GM21619 (cell line): Measurements from ENCODE around the gene GRK3.

Experiments
- ATAC-seq: cut with Tn5 transposase; IDR thresholded peaks from one replicate; pipeline ENCODE4 v1.9.1; 2021; ENCODE audit not compliant: unreplicated experiment

GRK3 gene

DNA sequence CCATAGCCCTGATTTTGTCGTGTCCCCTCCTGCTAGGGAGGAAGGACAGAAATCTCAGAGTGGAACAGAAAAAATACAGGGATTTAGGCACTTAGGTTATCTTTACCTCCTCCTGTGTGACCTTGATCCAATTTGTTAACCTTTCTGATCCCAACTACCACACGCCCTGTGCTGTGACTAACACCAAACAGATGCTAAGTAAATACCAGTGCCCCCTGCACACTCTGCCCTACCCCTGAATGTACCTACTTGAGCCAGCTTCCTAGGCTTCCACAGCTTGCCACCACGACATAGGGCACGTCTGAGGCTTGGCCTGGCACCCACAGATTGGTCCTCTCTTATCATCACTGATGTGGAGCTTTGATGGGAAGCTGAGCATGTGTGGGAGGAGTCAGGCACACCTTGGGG is 186.7 kb downstream of the GRK3 start:
- no peak for ATAC-seq

DNA sequence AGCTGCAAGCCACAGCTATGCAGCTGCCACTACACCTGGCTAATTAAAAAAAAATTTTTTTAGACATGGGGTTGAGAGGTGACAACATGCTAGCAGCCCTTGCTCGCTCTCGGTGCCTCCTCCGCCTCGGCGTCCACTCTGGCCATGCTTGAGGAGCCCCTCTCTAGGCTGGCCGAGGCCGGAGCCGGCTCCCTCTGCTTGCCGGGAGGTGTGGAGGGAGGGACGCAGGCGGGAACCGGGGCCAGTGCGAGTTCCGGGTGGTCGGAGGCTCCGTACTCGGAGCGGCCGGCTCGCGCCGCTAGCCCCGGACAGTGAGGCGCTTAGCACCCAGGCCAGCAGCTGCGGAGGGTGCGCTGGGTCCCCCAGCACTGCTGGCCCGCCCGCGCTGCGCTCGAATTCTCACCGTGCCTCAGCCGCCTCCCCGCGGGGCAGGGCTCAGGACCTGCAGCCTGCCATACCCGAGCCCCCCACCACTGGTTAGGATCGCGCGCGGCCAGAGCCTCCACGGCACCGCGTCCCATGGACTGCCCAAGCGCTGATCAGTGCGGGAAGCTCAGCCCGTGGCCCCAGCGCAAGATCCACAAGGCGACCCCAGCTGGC is 188.2 kb downstream of the GRK3 start:
- no peak for ATAC-seq

DNA sequence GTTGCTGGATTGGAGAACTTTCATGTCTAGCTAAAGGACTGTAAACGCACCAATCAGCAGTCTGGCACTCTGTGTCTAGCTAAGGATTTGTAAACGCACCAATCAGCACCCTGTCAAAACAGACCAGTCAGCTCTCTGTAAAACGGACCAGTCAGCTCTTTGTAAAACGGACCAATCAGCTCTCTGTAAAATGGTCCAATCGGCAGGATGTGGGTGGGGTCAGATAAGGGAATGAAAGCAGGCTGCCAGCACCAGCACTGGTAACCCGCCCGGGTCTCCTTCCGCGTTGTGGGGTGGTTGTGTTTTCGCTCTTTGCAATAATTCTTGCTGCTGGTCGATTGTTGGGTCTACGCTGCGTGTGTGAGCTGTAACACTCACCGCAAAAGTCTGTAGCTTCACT is 188.8 kb downstream of the GRK3 start:
- ATAC-seq, result no peak

DNA sequence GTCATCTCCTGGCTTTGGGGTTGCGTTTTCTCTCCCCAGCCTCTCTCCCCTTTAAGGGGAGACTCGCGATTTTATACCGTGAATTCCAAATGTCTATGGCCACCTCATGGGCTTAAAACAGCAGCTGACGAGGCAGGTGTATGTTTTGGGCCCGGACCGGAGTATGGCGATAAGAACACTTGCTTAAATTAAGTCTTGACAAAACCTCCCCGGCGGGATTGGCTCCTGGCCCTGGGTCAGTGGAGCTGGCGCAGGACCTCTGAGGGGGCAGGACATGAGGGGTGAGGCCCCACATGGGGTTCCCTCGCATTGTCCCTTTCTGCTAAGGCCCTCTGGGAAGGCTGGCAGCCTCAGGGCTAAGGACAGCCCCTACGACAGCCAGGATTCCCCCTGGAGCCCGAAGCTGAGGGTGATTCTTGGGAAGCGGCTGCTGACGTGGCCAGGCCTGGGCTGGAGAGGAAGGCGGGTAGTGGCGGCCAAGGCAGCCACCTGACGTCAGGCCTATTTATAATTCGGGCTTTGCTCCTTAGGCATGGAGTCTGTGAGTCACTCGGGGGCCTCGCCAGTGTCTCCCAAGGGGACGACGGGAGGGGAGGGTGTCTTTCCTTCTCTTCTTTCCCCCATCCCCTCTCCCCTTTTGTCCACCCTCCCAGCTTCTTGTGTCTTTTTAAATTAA is 190.2 kb downstream of the GRK3 start:
- no peak for ATAC-seq

DNA sequence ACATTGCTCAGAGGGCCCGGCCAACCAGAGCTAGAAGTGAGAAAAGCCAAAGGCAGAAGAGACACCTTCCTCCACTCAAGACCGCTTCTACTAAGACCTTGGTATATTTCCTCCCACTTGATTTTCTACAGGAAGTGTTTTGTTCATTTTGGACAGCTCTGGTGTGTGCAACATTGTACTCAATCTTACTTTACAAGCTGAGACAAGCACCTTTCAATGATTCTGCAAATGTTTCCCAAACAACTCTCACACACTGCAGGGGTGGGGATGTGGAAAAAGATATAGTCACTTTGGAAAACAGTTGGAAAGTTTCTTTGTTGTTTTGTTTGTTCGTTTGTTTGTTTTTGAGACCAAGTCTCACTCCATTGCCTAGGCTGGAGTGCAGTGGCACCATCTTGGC is 193.2 kb downstream of the GRK3 start:
- ATAC-seq, result no peak

DNA sequence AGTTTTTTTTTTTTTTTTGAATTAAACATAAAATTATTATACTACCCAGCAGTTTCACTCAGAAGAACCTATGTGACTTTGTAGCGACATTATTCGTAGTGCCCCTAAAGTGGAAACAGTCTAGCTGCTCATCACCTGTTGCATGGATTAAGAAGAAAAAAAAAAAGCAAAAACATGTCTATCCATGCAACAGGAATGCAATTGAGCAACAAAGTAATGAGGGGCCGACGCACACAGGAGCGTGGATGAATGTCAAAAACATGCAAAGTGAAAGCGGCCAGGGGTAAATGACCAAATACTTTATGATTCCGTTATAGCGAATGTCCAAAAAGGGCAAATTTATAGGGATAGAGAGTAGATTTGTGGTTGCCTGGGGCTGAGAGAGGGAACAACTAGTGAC is 193.8 kb downstream of the GRK3 start:
- ATAC-seq, result no peak

DNA sequence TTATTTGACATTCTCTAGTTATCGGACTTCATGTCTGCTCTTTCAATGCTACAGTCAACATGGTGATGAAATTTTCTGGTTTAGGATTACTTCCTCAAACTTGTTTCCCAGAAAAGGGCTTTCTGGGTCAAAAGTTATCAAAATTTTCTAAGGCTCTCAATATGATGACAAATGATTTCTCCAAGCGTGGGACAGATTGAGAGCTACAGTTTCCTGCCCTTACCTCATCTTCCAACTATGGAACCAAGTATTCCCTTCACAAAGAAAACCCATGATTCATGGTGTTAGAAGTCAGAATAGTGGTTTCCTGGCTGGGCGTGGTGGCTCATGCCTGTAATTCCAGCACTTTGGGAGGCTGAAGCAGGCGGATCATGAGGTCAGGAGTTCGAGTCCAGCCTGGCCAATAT is 195.4 kb downstream of the GRK3 start:
- no peak for ATAC-seq

DNA sequence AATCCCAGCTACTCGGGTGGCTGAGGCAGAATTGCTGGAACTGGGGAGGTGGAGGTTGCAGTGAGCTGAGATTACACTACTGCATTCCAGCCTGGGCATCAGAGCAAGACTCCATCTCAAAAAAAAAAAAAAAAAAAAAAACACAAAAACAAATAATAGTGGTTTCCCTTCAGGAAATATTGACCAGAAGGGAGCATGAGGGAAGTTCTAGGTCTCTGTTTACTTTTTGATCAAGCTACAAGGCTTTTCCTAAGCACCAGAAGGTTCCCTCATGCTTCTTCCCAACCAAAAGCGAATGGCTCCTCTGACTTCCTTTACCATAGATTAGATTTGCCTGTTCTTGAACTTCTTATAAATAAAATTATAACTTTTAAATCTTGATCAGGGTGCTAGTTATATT is 195.8 kb downstream of the GRK3 start:
- ATAC-seq, result no peak

DNA sequence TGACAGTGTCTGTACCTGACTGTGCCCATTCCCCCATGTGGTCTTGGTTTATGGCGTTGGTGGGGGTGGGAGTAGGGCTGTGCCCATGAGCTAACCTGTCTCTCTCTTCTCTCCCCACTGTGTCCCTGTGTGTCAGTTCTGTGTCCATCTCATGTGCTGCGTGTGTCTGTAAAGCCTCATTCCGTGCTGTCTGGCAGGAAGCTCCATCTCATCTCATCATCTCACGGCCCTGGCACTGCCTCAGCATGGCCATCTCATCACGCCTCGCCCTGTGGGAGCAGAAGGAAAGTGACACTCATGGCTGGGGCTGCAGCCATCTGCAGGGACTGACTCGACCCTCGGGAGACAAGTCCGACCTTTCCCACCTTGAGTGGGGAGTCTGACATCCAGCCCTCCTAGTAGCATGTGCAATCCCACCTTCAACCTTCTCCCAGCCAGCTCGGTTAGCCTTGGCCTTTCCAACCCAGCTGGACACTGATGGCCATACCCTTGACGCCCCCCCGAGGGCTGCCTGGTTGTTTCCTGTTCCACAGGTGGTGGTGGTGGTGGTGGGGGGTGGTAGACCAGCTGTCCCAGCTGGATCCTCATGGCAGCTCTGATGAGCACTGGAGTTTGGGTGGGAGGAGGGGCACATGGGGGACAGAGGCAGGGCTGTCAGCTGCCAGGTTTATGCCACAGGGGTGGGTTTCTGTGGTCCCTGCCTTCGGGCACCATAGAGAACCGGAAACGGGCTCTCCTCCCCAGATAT is 196.5 kb downstream of the GRK3 start:
- no peak for ATAC-seq

DNA sequence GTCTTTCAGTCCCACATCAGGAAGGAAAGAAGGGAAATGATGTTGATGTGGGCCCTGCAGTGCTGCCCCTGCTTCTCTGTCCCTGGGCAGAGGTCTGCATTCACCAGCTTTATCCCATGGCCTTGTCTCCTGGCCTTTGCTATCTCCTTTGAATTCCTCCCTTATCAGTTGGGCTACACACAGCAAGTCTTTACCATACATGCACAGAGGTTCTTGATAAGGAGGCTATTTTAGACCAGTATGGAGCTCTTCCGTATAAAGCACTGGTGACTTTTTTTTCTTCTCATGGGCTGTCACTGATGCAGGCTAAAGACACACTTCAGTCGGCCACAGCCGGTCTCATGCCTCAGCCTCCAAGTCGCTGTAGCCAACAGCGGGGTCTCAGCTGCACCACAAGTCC is 197.7 kb downstream of the GRK3 start:
- ATAC-seq, result no peak

DNA sequence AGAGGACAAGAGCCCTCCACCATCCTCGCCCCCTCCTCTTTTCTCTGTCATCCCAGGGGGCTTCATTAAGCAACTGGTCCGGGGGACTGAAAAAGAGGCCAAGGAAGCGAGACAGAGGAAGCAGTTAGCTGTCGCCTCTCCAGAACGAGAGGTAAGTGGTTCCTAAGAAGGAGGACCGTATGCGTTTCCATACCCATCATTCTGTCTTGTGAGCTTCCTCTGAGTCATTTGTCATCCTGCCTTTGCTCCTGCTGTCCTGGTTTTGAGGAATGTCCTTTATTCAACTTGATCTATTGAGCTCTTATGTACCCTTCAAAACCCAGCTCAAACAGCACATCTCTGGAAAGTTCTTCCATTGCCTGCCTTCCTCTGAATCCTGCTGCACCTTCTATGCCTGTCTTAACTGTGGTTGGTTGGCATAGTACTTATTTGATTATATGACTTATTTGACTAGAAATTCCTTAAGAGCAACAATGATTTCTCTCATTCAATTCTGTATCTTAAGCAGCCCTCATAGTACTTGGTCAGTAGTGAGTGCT is 198.8 kb downstream of the GRK3 start:
- no peak for ATAC-seq

DNA sequence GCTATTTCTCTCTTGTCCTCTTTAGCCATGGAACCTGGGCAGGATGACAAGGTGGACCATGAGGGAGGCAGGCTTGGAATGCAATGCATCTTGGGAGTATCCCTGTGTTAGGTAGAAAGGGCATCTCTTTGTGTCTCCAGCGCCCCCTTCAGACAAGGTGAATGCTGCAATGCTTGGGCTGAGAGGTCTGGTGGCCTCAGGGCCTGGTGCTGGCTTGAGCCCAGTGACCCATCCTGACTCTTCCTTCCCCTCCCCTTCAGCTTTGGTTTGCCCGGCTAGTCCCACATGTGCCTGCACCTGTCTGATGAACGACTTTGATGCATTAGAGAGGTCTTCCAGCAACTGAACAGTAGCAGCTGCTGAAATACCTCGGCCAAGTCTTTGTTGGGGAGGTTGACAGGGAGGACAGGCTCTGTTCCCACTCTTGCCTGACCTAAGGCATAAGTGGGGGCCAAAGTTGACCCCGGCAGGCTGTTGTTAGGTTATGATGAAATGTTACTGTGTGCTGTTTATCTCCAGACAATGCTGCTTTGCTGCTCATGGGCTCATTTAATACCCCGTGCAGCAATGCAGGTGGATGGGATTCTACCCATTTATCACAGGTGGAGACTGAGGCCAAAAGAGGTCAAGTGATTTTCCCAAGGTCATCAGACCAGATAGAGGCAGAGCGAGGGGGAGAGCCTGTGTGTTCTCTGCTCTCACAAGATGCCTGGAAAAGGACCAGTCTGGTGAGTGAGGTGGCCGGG is 200.0 kb downstream of the GRK3 start:
- no peak for ATAC-seq

DNA sequence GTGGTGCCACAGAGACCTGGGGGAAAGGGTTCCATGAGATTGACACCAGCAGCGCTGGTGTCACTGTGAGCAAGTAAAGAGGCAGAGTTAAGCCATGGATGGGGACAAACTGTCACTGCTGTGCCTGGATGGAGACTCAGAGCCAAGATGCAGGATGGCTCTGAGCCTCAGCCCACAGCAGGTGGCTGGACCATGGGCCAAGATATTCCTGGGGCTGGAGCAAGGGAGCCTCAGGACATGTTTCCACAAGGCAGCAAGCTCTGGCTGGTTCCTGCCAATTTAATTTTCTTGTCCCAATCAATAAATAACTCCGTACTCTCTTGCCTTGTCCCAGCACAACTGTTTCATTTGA is 200.5 kb downstream of the GRK3 start:
- ATAC-seq, result no peak

DNA sequence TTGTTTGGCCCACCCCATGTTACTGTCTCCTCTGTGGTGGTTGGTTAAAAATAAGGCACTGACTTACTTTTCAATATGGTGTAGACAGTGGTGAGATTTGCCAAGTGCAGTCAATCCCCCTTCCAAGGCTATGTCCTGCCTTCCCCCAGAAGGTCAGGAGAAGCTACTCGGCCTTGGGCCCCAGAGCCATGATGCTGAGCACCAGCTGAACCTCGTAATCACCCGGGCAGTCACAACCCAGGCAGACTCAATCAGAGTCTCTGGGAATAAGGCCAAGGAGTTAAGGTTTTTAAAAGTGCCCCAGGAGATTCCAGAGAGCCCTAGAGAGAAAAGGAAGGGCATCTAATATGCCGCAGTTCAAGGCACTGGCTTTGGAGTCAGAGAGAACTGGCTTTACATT is 201.3 kb downstream of the GRK3 start:
- ATAC-seq, result no peak

DNA sequence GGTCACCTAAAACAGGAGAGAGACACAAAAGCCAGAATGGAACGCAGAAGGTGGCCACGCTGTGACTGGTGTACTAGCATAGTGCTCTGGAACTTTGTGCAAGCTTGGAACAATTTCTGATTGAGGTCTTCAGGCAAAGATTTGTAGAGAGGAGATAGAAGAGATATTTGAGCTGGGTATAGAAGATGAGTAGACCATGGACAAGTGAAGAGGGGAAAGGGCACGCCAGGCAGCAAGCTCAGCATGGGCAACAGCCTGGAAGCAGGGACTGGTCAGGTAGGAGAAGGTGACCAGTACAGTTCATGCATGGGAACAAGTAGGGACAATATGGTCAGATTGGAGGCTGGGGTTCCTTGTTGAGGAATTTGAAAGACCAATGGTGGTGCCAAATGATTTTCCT is 201.9 kb downstream of the GRK3 start:
- ATAC-seq, result no peak

DNA sequence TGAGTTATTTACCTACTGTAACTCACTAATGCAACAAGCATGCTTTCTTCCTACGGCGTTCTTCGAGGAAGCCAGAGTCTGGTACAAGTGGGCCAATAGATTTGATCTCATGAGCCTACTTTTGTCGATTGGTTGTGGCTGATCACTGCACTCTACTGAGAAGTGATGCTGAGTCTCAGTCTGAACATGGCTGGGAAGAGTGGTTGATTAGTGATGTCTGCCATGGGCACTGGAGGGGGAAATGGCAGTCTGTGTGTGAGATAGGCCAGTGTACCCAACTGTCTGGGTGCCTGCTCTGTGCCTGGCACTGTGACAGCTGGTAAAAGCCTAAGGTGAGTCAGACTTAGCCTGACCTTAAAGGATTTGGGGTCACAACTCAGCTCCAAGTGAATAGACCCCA is 205.9 kb downstream of the GRK3 start:
- no peak for ATAC-seq

DNA sequence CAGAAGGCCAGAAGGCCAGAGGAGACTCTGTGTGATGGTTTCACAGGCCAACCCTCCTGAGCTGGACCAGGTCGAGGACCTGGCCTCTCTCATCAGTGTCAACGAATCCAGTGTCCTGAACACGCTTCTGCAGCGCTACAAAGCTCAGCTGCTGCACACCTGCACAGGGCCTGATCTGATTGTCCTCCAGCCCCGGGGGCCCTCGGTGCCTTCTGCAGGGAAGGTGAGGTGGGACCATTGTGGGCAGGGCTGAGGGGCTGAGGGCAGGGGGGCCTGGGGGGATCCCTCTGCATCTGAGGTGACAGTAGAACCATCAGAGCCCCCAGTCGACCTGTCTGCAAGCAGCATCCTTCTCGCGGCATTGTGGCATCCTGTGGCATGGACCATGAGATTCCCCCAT is 207.8 kb downstream of the GRK3 start:
- no peak for ATAC-seq

DNA sequence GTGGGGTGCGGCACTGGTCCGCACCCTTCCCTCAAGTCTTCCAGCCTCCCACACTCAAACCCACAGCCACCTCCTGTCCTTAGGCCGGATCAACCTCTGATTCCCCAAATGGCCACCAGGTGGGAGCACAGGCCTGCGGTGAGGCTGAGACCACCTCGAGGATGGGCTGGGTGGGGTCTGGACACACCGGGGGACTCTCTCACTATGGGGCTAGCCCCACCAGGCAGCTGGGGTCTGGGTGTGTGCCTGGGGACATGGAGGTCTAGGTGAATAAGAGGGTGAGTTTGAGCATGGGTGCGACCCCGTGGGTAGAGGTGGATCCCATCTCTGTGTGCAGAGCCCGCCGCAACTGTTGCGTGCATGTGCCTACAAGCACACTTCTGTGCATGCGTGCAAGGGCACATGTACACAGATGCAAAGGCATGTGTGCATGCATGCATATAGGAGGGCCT is 210.1 kb downstream of the GRK3 start:
- ATAC-seq, result no peak

DNA sequence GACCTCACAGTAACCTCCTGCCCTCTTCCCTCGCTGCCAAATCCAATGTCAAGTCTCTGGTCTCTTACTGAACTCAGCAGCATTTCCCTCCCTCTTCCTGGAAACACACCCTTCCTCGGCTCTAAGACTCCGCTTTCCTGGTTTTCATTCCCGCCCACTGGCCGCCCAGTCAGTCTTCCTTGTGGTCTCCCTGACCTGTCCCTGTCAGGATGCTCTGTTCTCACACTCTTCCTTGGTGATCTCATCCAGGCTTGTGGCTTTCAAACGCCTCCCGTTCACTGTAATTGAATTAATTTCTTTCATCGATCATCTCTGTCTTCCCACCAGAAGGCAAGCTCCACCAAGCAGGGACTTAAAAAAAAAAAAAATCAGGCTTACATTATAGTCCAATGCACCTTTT is 211.1 kb downstream of the GRK3 start:
- no peak for ATAC-seq

DNA sequence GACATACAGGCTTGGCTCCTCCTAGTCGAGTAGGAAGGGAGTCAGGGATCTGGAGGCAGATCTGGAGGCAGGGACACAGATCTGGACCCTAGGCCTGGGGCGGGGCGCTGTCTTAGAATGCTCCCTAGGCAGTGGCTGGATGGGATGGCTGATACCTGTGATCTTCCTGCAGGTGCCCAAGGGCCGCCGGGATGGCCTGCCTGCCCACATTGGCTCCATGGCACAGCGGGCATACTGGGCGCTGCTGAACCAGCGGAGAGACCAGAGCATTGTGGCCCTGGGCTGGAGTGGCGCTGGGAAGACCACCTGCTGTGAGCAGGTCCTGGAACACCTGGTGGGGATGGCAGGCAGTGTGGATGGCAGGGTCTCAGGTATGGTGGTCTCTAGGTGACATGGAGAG is 212.9 kb downstream of the GRK3 start:
- no peak for ATAC-seq

DNA sequence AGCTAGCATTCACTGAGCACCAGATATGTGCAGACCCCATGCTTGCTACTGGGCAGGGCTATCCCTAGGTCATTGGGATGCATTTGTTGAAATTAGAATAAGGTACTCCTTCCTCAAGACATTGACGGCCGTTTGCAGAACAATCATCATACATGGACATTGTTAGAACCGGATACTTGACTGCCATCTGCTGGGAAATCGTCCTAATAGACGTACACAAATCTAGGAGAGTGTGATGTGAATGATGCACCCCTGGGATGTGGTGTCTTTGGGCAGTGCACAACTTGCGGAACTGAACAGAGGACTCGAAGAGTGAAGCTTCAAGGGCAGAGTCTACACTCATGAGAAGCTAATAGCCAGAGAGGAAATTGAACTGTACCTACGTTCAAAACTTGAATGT is 213.4 kb downstream of the GRK3 start:
- no peak for ATAC-seq
